ENCODE measurements around the gene C1orf21.
A peak's percentile ranks its signal among the peaks of the same experiment; 100 is the strongest.

Gene C1orf21

GRCh38 chr1:184387476-184388318 is 868 bp downstream of the C1orf21 start:
- peak; percentile 27 for DNase-seq

- peak; percentile 80 for DNase-seq
These were observed 1.6 kb downstream of the C1orf21 start for GRCh38 chr1:184388319-184388889.

- no peak for DNase-seq
These were observed 2.1 kb downstream of the C1orf21 start for GRCh38 chr1:184388971-184389370.

- DNase-seq = no peak
These were observed 2.6 kb downstream of the C1orf21 start for GRCh38 chr1:184389446-184389845.

GRCh38 chr1:184390889-184391288 is 4.1 kb downstream of the C1orf21 start:
- no peak for DNase-seq

- no peak for DNase-seq
These were observed 5.2 kb downstream of the C1orf21 start for GRCh38 chr1:184392067-184392466.

- DNase-seq = no peak
These were observed 6.1 kb downstream of the C1orf21 start for GRCh38 chr1:184392779-184393522.

GRCh38 chr1:184393962-184394361 is 7.1 kb downstream of the C1orf21 start:
- DNase-seq = no peak

- DNase-seq = no peak
These were observed 8.5 kb downstream of the C1orf21 start for GRCh38 chr1:184395370-184395769.

GRCh38 chr1:184395937-184396480 is 9.2 kb downstream of the C1orf21 start:
- no peak for DNase-seq

GRCh38 chr1:184399192-184399847 is 12.5 kb downstream of the C1orf21 start:
- no peak for DNase-seq

GRCh38 chr1:184403961-184404726 is 17.3 kb downstream of the C1orf21 start:
- DNase-seq = no peak

GRCh38 chr1:184404727-184405027 is 17.8 kb downstream of the C1orf21 start:
- no peak for DNase-seq

GRCh38 chr1:184405094-184405800 is 18.4 kb downstream of the C1orf21 start:
- DNase-seq = no peak

- DNase-seq = no peak
These were observed 18.9 kb downstream of the C1orf21 start for GRCh38 chr1:184405801-184406142.

GRCh38 chr1:184406479-184406878 is 19.6 kb downstream of the C1orf21 start:
- no peak for DNase-seq

GRCh38 chr1:184407816-184408510 is 21.1 kb downstream of the C1orf21 start:
- DNase-seq = no peak

GRCh38 chr1:184408580-184408979 is 21.8 kb downstream of the C1orf21 start:
- no peak for DNase-seq

GRCh38 chr1:184409011-184409410 is 22.2 kb downstream of the C1orf21 start:
- no peak for DNase-seq

- no peak for DNase-seq
These were observed 25.6 kb downstream of the C1orf21 start for GRCh38 chr1:184412472-184412871.

GRCh38 chr1:184416481-184416880 is 29.7 kb downstream of the C1orf21 start:
- no peak for DNase-seq
